ENCODE results near the gene NFATC2. TPM values are rescaled to one million over a fixed set of nuclear protein-coding genes. Genes with fewer than 3 reads are reported as not detected.

The NFATC2 gene
- polyA plus RNA-seq, 1 experiment = 0.21 TPM

- Histone ChIP-seq H3K27me3 (ENCODE audit: control insufficient read depth, insufficient read depth, low read length) (no peaks in the 10 kb centered on the region), H3K36me3 (ENCODE audit: control insufficient read depth, insufficient read depth, low read length) (no peaks in the 10 kb centered on the region), H3K4me3 (ENCODE audit: low read depth, low read length) (no peak overlapping the region)
- ChIA-PET POLR2A (no interaction called here), CTCF (interaction anchor here (0.5 to 2.2 kb wide), 5 partner anchors 10 to 605 kb away, joined by 3 to 9 read pairs (median 4); no protein-coding TSS in a partner anchor)
- no peak for TF ChIP-seq CTCF (IDR thresholded peaks at IDR 0.05; ENCODE audit: insufficient read depth, low read depth, low read length)
- DNase-seq (ENCODE audit: low read depth) = no peak
Measured at GRCh38 chr20:51423810-51424209, 118.7 kb downstream of the NFATC2 start.

GRCh38 chr20:51423290-51423667 is 119.2 kb downstream of the NFATC2 start:
- CTCF ChIA-PET = interaction anchor here (1.2 to 2.2 kb wide), 5 partner anchors 11 to 172 kb away, joined by 3 to 9 read pairs (median 4); no protein-coding TSS in a partner anchor
- POLR2A ChIA-PET = no interaction called here

GRCh38 chr20:51422514-51423289 is 119.8 kb downstream of the NFATC2 start:
- TF ChIP-seq CTCF (IDR thresholded peaks at IDR 0.05; ENCODE audit: insufficient read depth, low read depth, low read length) = no peak
- ChIA-PET CTCF (interaction anchor here (1.2 to 2.2 kb wide), 4 partner anchors 11 to 172 kb away, joined by 3 to 9 read pairs (median 6); no protein-coding TSS in a partner anchor), POLR2A (no interaction called here)
- no peaks in the 10 kb centered on the region for H3K27me3 ChIP-seq (ENCODE audit: control insufficient read depth, insufficient read depth, low read length)
- no peak for DNase-seq (ENCODE audit: low read depth)
- no peak overlapping the region for H3K4me3 ChIP-seq (ENCODE audit: low read depth, low read length)
- H3K36me3 ChIP-seq (ENCODE audit: control insufficient read depth, insufficient read depth, low read length) = no peaks in the 10 kb centered on the region

More at GRCh38 chr20:51423290-51423667, 119.2 kb downstream of the NFATC2 start:
- TF ChIP-seq CTCF (IDR thresholded peaks at IDR 0.05; ENCODE audit: insufficient read depth, low read depth, low read length) = no peak
- DNase-seq (ENCODE audit: low read depth) = no peak
- Histone ChIP-seq H3K27me3 (ENCODE audit: control insufficient read depth, insufficient read depth, low read length) (no peaks in the 10 kb centered on the region), H3K4me3 (ENCODE audit: low read depth, low read length) (no peak overlapping the region), H3K36me3 (ENCODE audit: control insufficient read depth, insufficient read depth, low read length) (no peaks in the 10 kb centered on the region)

- CTCF ChIA-PET = interaction anchor here (0.6 kb wide), 1 partner anchor 224 kb away, joined by 3 read pairs; no protein-coding TSS in a partner anchor
- no peaks in the 10 kb centered on the region for H3K27me3 ChIP-seq (ENCODE audit: control insufficient read depth, insufficient read depth, low read length)
- POLR2A ChIA-PET = no interaction called here
- TF ChIP-seq CTCF (IDR thresholded peaks at IDR 0.05; ENCODE audit: insufficient read depth, low read depth, low read length) = no peak
- no peak for DNase-seq (ENCODE audit: low read depth)
- H3K4me3 ChIP-seq (ENCODE audit: low read depth, low read length) = no peak overlapping the region
- H3K36me3 ChIP-seq (ENCODE audit: control insufficient read depth, insufficient read depth, low read length) = no peaks in the 10 kb centered on the region
Measured at GRCh38 chr20:51420805-51421204, 121.7 kb downstream of the NFATC2 start.

GRCh38 chr20:51420111-51420510 is 122.4 kb downstream of the NFATC2 start:
- no peak for TF ChIP-seq CTCF (IDR thresholded peaks at IDR 0.05; ENCODE audit: insufficient read depth, low read depth, low read length)
- H3K27me3 ChIP-seq (ENCODE audit: control insufficient read depth, insufficient read depth, low read length) = no peaks in the 10 kb centered on the region
- no peak for DNase-seq (ENCODE audit: low read depth)
- H3K4me3 ChIP-seq (ENCODE audit: low read depth, low read length) = no peak overlapping the region
- POLR2A ChIA-PET = no interaction called here
- H3K36me3 ChIP-seq (ENCODE audit: control insufficient read depth, insufficient read depth, low read length) = no peaks in the 10 kb centered on the region
- CTCF ChIA-PET = no interaction called here
